H1 (cell line): ENCODE data around the gene CEP152. TPM values are rescaled to one million over a fixed set of nuclear protein-coding genes. Genes with fewer than 3 reads are reported as not detected.

Experiments
- CTCF ChIA-PET: fragments of 300-600 bp; sonication (Branson Sonifier 250); formaldehyde crosslinking; loops from one replicate; lab custom pipeline; 2021; ENCODE audit not compliant: partially characterized antibody; lab: Charles Lee
- POLR2A ChIA-PET: fragments of 300-600 bp; sonication (Branson Sonifier 250); formaldehyde crosslinking; loops from one replicate; lab custom pipeline; 2021; ENCODE audit warnings: inconsistent platforms; ENCODE audit not compliant: partially characterized antibody; lab: Charles Lee
- DNase-seq, 2 experiments: peaks; one replicate each; pipeline versions ENCODE4 v3.0.0 to v3.0.0-alpha.2; 2010 to 2022; ENCODE audit warnings: low spot score in 2 of 2, low read depth in 1 of 2, mixed read lengths in 1 of 2
- FAIRE-seq: peaks from 2 replicates; lab custom pipeline; 2011; peaks lifted over from hg19 to GRCh38; lab: Jason Lieb, UNC
- H2AFZ ChIP-seq: 2 replicates; pipeline ENCODE4 v1.8.1; 2012; ENCODE audit warnings: low read length, inconsistent platforms
- H2AK5ac ChIP-seq: 2 replicates; pipeline ENCODE4 v1.6.1; 2013; ENCODE audit warnings: low read depth, low read length
- H2BK120ac ChIP-seq: replicated peaks from 2 replicates; pipeline ENCODE3; 2013; ENCODE audit warnings: low read depth, low read length, inconsistent platforms
- H2BK12ac ChIP-seq: 2 replicates; pipeline ENCODE4 v1.6.1; 2013; ENCODE audit warnings: low read depth, low read length
- H2BK15ac ChIP-seq: 2 replicates; pipeline ENCODE4 v1.6.1; 2013; ENCODE audit warnings: low read length
- H2BK20ac ChIP-seq: 2 replicates; pipeline ENCODE4 v1.6.1; 2013; ENCODE audit warnings: low read length
- H2BK5ac ChIP-seq: 2 replicates; pipeline ENCODE4 v1.6.1; 2013; ENCODE audit warnings: low read depth, low read length
- H3K14ac ChIP-seq: 2 replicates; pipeline ENCODE4 v1.6.1; 2013; ENCODE audit warnings: inconsistent platforms; ENCODE audit not compliant: insufficient read length
- H3K18ac ChIP-seq: 2 replicates; pipeline ENCODE4 v1.6.1; 2013; ENCODE audit warnings: low read length; ENCODE audit errors: extremely low read depth
- H3K23ac ChIP-seq: 2 replicates; pipeline ENCODE4 v1.6.1; 2013; ENCODE audit warnings: inconsistent platforms; ENCODE audit not compliant: insufficient read length
- H3K23me2 ChIP-seq: 2 replicates; pipeline ENCODE4 v1.6.1; 2013; ENCODE audit warnings: low read depth, low read length
- H3K27ac ChIP-seq: 2 replicates; pipeline ENCODE4 v1.6.1; 2011; ENCODE audit warnings: low read depth, low read length, inconsistent platforms
- H3K27me3 ChIP-seq, 4 experiments: replicated peaks in 1 of 4; 1 replicate in 1 of 4; 2 replicates in 3 of 4; pipeline versions ENCODE4 v1.6.1 to v1.8.1; 2011 to 2013; ENCODE audit warnings: low read length in 3 of 4, mild to moderate bottlenecking in 3 of 4, inconsistent platforms in 2 of 4, mixed read lengths in 2 of 4, moderate library complexity in 1 of 4; ENCODE audit not compliant: control insufficient read depth in 3 of 4, insufficient read depth in 3 of 4; ENCODE audit errors: extremely low read depth in 1 of 4
- H3K36me3 ChIP-seq, 4 experiments: 2 replicates each; pipeline versions ENCODE4 v1.6.1 to v1.8.1; 2011 to 2013; ENCODE audit warnings: mild to moderate bottlenecking in 4 of 4, low read length in 3 of 4, moderate library complexity in 2 of 4, control low read depth in 1 of 4, inconsistent platforms in 1 of 4; ENCODE audit not compliant: insufficient read depth in 4 of 4, control insufficient read depth in 2 of 4
- H3K4ac ChIP-seq: replicated peaks from 2 replicates; pipeline ENCODE3; 2013; ENCODE audit warnings: low read length, low read depth, mixed read lengths, inconsistent platforms; ENCODE audit not compliant: insufficient read length
- H3K4me1 ChIP-seq, 4 experiments: replicated peaks in 1 of 4; 1 replicate in 1 of 4; 2 replicates in 3 of 4; pipeline versions ENCODE4 v1.6.1 to v1.8.1; 2011 to 2013; ENCODE audit warnings: low read length in 3 of 4, inconsistent platforms in 2 of 4, mixed read lengths in 1 of 4; ENCODE audit not compliant: insufficient read depth in 4 of 4, control insufficient read depth in 3 of 4
- H3K4me2 ChIP-seq, 2 experiments: 2 replicates each; pipeline versions ENCODE4 v1.6.1 to v1.8.1; 2011 to 2013; ENCODE audit warnings: low read depth in 2 of 2, low read length in 2 of 2, control low read depth in 1 of 2, inconsistent platforms in 1 of 2, mild to moderate bottlenecking in 1 of 2; ENCODE audit not compliant: insufficient read depth in 1 of 2
- H3K4me3 ChIP-seq, 4 experiments: fragments of 200-600, 300-600 bp in 1 of 4; sonication (generic), shearing (Covaris generic), sonication (Bioruptor Twin) in 1 of 4; 2 replicates each; pipeline versions ENCODE4 v1.5.1 to v1.8.1; 2011 to 2016; ENCODE audit warnings: low read length in 4 of 4, low read depth in 3 of 4, control low read depth in 2 of 4, inconsistent platforms in 2 of 4, mild to moderate bottlenecking in 2 of 4, mixed read lengths in 1 of 4, moderate library complexity in 1 of 4; ENCODE audit not compliant: insufficient read depth in 2 of 4; ENCODE audit errors: extremely low read depth in 1 of 4
- H3K56ac ChIP-seq: replicated peaks from 2 replicates; pipeline ENCODE3; 2013; ENCODE audit warnings: low read depth, mild to moderate bottlenecking, mixed read lengths, low read length, inconsistent platforms; ENCODE audit not compliant: insufficient read length
- H3K79me1 ChIP-seq: 2 replicates; pipeline ENCODE4 v1.6.1; 2013; ENCODE audit warnings: low read depth, low read length, control low read depth
- H3K79me2 ChIP-seq, 2 experiments: 2 replicates each; pipeline versions ENCODE4 v1.6.1 to v1.8.1; 2012 to 2013; ENCODE audit warnings: low read length in 2 of 2, mild to moderate bottlenecking in 2 of 2, inconsistent platforms in 1 of 2; ENCODE audit not compliant: insufficient read depth in 2 of 2, control insufficient read depth in 1 of 2
- H3K9ac ChIP-seq, 4 experiments: replicated peaks in 1 of 4; 1 replicate in 1 of 4; 2 replicates in 3 of 4; pipeline versions ENCODE4 v1.6.1 to v1.8.1; 2011 to 2013; ENCODE audit warnings: low read depth in 3 of 4, low read length in 3 of 4, control low read depth in 2 of 4, mild to moderate bottlenecking in 2 of 4, moderate library complexity in 2 of 4, inconsistent platforms in 1 of 4; ENCODE audit errors: extremely low read depth in 1 of 4
- H3K9me3 ChIP-seq, 2 experiments: 2 replicates each; pipeline versions ENCODE4 v1.6.1 to v1.8.1; 2012 to 2013; ENCODE audit warnings: mild to moderate bottlenecking in 2 of 2, moderate library complexity in 2 of 2, control low read depth in 1 of 2, inconsistent platforms in 1 of 2, low read depth in 1 of 2, low read length in 1 of 2, mixed read lengths in 1 of 2; ENCODE audit not compliant: insufficient read depth in 2 of 2
- H4K20me1 ChIP-seq, 2 experiments: replicated peaks in 1 of 2; 2 replicates each; pipeline versions ENCODE3 to v1.8.1; 2011 to 2013; ENCODE audit warnings: inconsistent platforms in 2 of 2, low read length in 2 of 2, mild to moderate bottlenecking in 1 of 2; ENCODE audit not compliant: insufficient read depth in 2 of 2, control insufficient read depth in 1 of 2
- H4K5ac ChIP-seq: 2 replicates; pipeline ENCODE4 v1.6.1; 2013; ENCODE audit warnings: low read length, low read depth, mixed read lengths, inconsistent platforms; ENCODE audit not compliant: insufficient read length
- H4K8ac ChIP-seq: 2 replicates; pipeline ENCODE4 v1.8.0; 2013; ENCODE audit warnings: mild to moderate bottlenecking, moderate library complexity, low read length, inconsistent platforms; ENCODE audit not compliant: insufficient read depth; ENCODE audit errors: extremely low read depth
- H4K91ac ChIP-seq: replicated peaks from 2 replicates; pipeline ENCODE3; 2013; ENCODE audit warnings: low read length, mixed read lengths, inconsistent platforms; ENCODE audit not compliant: insufficient read length
- CEBPB ChIP-seq: IDR thresholded peaks from 2 replicates; pipeline ENCODE4 v1.6.1; 2012; ENCODE audit warnings: low read depth, low read length
- TAF7 ChIP-seq: optimal IDR thresholded peaks from 2 replicates; pipeline ENCODE3; 2011; ENCODE audit warnings: low read depth, mild to moderate bottlenecking, inconsistent platforms, low read length, moderate library complexity, borderline replicate concordance
- polyA plus RNA-seq, 7 experiments: library from polyadenylated mRNA; depleted of rRNA in 3 of 7; stranded (reverse) in 5 of 7; unstranded in 2 of 7; fragments of >200 nt in 5 of 7; fragments of 200-250 nt in 2 of 7; gene quantifications; 1 replicate in 5 of 7; 2 replicates in 1 of 7; 4 replicates in 1 of 7; pipeline versions ENCODE4 v1.2.1 to v1.2.3, GENCODE V29; 2011 to 2013; ENCODE audit warnings: missing spikeins in 2 of 7, mixed read lengths in 2 of 7
- total RNA-seq: library from RNA; stranded (reverse); fragmentation: NEBNext Ultra II Directional; extraction: Animal tissue kit (Norgen Biotek cat#: 25700); gene quantifications from 2 replicates; pipeline ENCODE4 v1.2.1, GENCODE V29; 2021

Gene CEP152
- total and polyA plus RNA-seq, 2 of the 8 experiments (the other 6 are each of a cell fraction or from before 2014, with no cell fraction given), result 1.4 to 16.2 TPM

GRCh38 chr15:48833526-48834239, 22.8 kb upstream of the CEP152 start:
- Histone ChIP-seq H2BK12ac (no peak overlapping the region), H3K4ac (no peak overlapping the region), H2BK5ac (no peak overlapping the region), H3K4me2 (no peak overlapping the region), H3K79me2 (no peaks in the 10 kb centered on the region), H4K91ac (no peak overlapping the region), H3K36me3 (no peaks in the 10 kb centered on the region)
- DNase-seq, result no peak
- TF ChIP-seq CEBPB, result 0 out of 2 replicates have a peak, but pooled peaks have one; percentile 10
- TF ChIP-seq TAF7, result no peak
- TF ChIP-seq, all 59 proteins: peak for 1
- ChIA-PET CTCF (interaction anchor here (0.7 to 1.1 kb wide), 4 partner anchors 11 to 551 kb away, joined by 3 read pairs; no protein-coding TSS in a partner anchor), POLR2A (no interaction called here)
- Histone ChIP-seq H4K5ac (no peak overlapping the region), H3K79me1 (no peaks in the 10 kb centered on the region), H3K56ac (no peak overlapping the region), H2AK5ac (no peak overlapping the region), H3K27ac (no peak overlapping the region), H3K9me3 (no peaks in the 10 kb centered on the region), H3K14ac (no peak overlapping the region), H3K23ac (no peak overlapping the region), H3K4me1 (no peaks in the 10 kb centered on the region), H2BK120ac (no peak overlapping the region), H4K20me1 (no peaks in the 10 kb centered on the region), H2BK15ac (no peak overlapping the region), H2BK20ac (no peak overlapping the region), H3K23me2 (no peaks in the 10 kb centered on the region), H3K4me3 (no peak overlapping the region), H3K18ac (no peak overlapping the region), H3K27me3 (no peaks in the 10 kb centered on the region), H2AFZ (peak overlapping the region; percentile 26; the same call in 1 of the 2 replicates), H4K8ac (no peak overlapping the region), H3K9ac (no peak overlapping the region)
- no peak for FAIRE-seq
